C4-2B (cell line): ENCODE data around the gene ZDHHC13.

Experiments used
- ZFX ChIP-seq: fragments of 450-650 bp; IDR thresholded peaks from 2 replicates; pipeline ENCODE4 v1.6.1; 2017
- TF ChIP-seq, protein P1 (sequence below): fragments of 450-650 bp; conservative IDR thresholded peaks from 2 replicates; pipeline ENCODE4 v1.5.1; 2017; ENCODE audit warnings: mild to moderate bottlenecking

DNA sequence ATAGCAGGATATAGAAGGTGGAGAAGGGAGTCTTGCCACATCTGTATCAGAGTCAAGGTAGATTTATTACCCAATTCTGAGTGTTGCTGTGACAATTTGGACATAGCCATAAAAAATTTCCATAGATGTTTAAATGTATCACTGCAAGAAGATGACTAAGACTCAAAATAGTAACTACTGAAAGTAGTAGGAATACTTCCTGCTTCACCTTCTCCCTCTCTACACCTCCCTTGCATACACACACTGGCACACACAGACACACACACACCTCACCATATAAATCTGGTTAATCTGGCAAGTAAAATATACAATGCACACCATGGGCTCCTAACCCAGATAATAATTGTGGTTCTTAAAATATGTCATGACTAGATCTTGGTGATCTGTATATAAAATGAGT, 5.2 kb upstream of the ZDHHC13 start:
- TF ChIP-seq, protein P1, sequence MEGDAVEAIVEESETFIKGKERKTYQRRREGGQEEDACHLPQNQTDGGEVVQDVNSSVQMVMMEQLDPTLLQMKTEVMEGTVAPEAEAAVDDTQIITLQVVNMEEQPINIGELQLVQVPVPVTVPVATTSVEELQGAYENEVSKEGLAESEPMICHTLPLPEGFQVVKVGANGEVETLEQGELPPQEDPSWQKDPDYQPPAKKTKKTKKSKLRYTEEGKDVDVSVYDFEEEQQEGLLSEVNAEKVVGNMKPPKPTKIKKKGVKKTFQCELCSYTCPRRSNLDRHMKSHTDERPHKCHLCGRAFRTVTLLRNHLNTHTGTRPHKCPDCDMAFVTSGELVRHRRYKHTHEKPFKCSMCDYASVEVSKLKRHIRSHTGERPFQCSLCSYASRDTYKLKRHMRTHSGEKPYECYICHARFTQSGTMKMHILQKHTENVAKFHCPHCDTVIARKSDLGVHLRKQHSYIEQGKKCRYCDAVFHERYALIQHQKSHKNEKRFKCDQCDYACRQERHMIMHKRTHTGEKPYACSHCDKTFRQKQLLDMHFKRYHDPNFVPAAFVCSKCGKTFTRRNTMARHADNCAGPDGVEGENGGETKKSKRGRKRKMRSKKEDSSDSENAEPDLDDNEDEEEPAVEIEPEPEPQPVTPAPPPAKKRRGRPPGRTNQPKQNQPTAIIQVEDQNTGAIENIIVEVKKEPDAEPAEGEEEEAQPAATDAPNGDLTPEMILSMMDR = no peak
- TF ChIP-seq ZFX = no peak
